Activated CD4-positive, alpha-beta T cell treated with anti-CD3 and anti-CD28 coated beads, Interleukin-2, amount 50 U/mL, for 16 hours (primary cell): ENCODE data around the gene PKNOX1.
"Not testable (repeated sequence)": the region's sequence is repeated elsewhere in the genome, so short reads cannot be mapped to it uniquely, and the experiment has no call there.

Experiments
- DNase-seq: peaks from one replicate; pipeline ENCODE4 v3.0.0-alpha.2; 2020

Gene PKNOX1

DNA sequence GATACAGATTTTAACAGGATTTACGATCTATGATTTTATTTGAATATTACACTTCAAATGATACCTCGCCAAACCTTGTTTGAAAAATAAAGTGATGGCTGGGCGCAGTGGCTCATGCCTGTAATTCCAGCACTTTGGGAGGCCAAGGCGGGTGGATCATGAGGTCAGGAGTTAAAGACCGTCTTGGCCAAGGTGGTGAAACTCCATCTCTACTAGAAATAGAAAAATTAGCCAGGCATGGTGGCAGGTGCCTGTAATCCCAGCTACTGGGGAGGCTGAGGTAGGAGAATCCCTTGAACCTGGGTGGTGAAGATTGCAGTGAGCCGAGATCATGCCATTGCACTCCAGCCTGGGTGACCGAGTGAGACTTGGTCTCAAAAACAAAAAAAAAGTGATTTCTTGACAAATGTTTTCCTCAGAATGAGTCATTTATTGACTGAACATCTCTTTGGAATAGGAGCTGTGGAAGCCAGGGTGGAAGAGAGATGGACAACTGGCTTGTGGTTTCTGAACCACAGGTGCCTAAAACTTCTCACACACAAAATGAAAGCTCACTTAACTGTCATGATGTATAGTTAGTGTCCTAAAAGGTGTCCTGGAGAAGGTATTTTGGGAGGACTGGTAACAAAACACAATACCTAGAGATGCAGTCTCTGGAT is 11.9 kb downstream of the PKNOX1 start:
- no peak for DNase-seq

DNA sequence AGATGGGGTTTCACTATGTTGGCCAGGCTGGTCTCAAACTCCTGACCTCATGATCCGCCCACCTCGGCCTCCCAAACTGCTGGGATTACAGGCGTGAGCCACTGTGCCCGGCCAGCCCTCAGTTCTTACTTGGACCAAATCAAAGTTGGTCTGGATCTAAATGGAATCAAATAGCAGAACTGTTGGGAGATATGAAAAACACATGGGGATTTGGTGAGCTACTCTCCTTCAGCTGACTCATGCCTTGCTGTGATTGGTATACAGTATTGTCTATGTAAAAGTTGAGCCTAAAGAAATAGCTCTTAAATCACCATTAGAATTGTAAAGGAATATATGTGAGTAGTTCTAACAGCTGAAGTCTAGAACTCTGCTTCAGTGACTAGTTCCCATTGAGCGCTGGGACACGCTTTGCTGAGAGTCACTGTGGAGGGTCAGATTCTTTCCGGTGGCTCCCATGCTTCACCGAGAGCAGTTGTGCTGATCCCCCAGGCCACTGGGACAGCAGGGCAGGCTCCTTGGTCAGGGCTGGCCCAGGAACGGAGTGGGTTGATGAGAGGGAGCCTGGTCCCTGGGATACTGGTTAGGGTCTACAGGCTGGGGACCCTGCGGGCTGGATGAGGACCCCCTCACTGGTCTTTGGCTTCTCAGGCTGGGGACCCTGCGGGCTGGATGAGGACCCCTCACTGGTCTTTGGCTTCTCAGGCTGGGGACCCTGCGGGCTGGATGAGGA is 14.0 kb downstream of the PKNOX1 start:
- DNase-seq: no peak

DNA sequence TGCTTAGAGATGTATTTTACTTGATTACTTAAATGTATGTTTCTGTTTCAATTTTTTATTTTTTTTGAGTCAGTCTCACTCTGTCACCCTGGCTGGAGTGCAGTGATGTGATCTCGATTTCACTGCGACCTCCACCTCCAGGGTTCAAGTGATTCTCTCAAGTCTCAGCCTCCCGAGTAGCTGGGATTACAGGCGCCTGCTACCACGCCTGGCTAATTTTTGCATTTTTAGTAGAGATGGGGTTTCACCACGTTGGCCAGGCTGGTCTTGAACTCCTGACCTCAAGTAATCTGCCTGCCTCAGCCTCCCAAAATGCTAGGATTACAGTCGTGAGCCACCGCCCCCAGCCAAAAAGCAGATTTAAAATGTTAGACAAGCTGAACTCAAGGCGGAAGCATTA is 15.0 kb downstream of the PKNOX1 start:
- not testable (repeated sequence) for DNase-seq

DNA sequence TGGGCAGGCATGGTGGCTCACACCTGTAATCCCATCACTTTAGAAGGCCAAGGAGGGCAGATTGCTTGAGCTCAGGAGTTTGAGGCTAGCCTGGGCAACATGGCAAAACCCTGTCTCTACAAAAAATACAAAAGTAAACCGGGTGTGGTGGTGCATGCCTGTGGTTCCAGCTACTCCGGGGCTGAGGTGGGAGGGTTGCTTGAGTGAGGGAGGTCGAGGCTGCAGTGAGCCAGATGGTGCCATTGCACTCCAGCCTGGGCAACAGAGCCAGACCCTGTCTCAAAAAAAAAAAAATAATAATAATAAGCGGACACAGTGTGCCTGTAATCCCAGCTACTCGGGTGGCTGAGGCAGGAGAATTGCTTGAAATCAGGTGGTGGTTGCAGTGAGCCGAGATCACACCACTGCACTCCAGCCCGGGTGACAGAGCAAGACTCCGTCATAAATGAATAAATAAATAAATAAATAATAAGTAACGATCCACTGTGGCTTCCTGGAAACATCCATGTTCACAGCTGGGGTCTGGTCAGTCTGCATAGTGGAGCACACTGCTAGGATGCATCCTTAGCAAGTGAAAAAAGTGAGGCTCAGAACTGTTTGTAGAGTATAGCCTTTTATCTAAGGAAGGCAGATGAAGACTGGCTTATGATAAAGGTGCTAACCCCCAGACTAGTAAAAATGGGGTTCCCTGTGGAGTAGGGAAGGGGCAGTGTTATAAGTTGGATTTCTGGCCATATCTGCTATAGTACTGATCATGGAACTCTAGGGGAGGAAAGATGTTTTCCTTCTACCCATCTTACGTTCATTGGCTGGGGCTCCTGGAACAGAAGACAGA is 15.7 kb downstream of the PKNOX1 start:
- DNase-seq: no peak

DNA sequence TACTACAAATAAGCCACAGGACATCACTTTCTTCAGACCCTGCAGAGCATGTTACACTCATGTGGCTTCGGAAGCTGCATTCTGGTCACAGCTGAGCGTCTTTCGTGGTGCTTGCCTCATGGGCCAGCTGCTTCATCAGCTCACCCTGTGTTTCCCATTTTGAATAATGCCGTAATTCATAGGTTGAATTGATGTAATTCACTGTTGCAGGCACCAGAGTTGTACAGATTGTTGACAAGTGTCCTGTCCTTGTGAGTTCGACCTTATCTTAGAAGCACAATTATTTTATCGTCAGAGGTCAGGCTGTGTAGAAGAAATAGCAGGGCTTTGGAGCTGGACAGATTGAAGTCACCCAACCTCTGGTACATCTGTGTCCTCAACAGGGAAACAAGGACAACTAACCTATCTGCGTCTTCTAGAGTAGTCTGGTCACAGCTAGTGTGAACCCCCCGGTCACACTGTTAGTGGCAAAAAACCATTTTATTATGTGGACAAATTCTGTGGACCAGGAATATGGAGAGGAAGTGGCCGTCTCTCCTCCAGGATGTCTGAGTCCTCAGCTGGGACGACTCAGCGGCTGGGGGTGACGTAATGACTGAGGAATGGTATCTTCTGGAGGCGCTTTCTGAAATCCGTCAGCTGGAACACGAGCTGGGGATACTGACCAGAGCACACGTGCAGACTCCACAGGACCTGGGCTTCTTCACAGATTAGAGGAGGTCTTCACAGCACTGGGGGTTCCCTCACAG is 17.8 kb downstream of the PKNOX1 start:
- DNase-seq: no peak

DNA sequence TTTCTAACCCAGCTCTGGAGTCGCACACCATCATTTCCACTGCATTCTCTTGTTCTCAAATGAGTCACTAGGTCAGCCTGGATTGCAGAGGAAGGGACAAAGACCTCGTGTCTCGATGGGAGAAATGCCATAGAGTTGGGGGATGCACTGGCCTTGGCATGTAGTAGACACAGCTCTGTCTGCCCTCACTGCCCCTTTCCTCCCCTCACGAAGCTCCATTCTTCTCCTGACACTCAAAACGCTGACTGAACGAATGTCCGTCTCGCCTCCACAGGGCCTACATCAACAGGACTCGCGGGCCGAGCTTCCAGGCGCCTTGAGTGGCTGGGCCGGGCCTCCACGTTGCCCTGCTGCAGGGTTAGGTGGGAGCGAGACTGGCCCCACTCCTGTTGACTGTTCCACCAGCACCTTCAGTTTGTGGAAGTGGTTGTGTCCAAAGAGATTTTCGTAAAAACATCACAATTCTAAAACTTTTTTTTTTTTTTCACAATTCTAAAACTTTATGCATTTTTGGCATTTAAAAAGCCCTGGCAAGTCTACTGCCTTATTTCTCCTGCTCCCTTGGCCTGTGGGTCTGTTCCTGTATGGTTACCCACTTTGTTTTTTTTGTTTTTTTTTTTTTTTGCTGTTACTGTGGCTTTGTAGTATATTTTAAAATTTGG is 18.8 kb downstream of the PKNOX1 start:
- DNase-seq: no peak

DNA sequence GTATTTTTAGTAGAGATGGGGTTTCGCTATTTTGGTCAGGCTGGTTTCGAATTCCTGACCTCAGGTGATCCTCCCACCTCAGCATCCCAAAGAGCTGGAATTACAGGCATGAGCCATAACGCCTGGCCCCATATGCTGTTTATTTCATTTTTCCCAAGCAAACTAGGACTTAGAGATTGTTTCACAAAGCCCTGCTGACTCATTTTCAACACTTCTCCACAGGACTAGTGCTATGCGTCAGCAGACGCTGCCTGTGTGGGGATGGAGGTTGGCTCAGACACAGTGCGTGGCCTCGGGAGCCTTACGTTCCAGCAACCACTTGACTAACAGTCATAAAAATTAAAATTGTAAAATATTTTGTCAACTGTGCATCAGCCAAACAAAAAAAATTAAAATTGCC is 22.7 kb downstream of the PKNOX1 start:
- DNase-seq: peak; percentile 58

DNA sequence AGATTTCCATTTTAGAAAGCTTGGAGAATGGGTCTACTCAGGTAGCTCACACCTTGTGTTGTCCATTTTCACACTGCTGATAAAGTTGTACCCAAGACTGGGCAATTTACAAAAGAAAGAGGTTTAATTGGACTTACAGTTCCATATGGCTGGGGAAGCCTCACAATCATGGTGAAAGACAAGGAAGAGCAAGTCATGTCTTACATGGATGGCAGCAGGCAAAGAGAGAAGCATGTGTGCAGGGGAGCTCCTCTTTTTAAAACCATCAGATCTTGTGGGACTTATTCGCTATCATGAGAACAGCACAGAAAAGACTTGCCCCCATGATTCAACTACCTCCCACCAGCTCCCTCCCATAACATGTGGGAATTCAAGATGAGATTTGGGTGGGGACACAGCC is 23.6 kb downstream of the PKNOX1 start:
- DNase-seq: not testable (repeated sequence)

DNA sequence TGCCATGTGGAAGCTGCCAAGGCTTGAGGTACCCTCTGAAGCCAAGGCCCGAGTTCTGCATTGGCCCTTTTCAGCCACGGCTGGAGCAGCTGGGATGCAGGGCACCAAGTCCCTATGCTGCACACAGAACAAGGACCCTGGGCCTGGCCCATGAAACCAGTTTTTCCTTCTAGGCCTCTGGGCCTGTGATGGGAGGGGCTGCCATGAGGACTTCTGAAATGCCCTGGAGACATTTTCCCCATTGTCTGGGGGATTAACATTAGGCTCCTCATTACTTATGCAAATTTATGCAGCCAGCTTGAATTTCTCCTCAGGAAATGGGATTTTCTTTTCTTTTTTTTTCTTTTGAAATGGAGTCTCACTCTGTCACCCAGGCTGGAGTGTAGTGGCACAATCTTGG is 24.8 kb downstream of the PKNOX1 start:
- not testable (repeated sequence) for DNase-seq

DNA sequence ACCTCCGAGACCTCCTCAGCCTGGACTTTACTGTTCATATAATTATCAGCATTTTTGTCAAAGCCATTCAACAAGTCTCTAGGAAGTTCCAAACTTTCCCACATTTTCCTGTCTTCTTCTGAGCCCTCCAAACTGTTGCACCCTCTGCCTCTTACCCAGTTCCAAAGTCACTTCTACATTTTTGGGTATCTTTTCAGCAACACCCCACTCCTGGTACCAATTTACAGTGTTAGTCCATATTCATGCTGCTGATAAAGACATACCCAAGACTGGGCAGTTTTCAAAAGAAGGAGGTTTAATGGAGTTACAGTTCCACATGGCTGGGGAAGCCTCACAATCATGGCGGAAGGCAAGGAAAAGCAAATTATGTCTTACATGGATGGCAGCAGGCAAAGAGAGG is 25.7 kb downstream of the PKNOX1 start:
- DNase-seq: not testable (repeated sequence)

DNA sequence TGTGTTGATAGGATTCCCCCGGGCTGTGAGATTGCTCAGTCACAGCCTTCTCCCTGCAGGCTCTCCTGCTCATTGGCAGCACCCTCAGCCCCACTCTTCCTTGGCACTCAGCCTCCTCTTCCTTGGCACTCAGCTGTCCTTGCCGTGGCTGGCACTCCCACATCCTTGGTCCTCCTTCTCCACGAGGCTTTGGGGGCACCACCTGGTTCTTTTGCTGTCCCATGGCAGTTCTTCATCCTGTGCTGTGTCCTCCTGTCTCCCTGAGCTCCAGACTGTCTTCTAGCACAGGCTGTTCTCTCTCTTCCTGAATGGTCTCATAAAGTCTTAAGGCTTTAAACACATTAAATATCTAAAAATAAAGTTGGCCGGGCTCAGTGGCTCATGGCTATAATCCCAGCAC is 27.0 kb downstream of the PKNOX1 start:
- no peak for DNase-seq

DNA sequence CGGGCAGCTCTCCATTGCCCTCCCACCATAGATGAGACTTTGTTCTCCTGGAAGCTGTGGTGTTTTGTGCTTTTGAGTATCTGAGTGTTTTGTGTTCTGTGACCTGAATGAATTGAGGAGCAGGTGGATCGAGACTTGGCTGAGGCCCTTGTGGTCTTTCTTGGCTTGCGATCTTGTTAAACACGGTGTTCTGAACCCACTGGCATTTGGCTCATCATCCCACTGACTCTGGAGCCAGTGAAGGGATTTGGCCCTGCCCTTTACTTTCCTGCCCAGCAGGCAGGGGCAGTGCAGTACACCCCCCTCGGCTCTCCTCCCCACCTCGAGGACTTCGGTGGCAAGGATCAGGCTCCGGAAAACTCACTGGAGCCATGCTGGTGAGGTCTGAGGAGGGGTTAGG is 30.6 kb downstream of the PKNOX1 start:
- DNase-seq: no peak

DNA sequence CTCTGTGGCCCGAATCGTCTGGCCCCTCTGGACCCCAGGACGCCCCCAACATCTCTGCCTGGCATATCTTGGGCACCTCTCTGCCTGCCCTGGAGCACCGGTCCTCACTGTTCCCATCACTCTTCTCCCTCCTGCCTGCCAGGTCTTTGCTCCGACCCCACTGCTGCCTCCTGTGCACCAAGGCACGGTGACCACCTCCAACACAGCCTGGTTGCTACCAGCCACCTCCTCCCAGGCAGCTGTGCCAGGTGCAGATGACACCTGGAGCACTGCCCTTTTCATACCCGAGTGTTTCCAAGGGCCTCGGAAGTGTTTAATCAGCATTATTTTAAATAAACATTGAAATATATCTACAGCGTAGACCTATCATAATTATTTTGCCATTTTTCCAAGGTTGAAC is 31.3 kb downstream of the PKNOX1 start:
- DNase-seq: no peak

DNA sequence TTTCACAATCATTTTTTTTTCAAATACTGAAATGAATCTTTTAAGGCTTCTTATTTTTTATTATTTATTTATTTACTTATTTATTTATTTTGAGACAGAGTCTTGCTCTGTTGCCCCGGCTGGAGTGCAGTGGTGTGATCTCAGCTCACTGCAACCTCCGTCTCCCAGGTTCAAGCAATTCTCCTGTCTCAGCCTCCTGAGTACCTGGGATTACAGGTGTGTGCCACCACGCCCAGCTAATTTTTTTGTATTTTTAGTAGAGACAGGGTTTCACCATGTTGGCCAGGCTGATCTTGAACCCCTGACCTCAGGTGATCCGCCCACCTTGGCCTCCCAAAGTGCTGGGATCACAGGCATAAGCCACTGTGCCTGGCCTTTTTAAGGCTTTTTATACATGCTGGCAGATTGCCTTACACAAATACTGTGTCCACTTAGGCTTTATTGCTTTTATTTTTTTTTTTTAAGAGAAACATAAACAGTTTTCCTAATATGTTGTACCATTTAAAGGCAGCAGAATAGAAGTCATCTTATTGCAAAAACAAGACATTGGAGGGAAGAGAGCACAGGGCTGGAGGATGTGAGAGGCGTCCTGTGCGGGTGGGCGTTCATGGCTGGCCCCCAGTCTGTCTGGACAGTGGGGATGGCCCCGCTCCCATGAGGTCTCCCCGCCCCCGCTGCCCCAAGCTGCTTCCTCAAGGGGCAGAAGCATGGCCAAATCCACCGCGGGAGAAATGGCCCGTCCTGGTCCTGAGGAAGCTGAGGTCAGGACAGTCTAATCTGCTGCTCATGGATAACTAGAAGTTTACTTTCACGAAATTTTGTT is 31.9 kb downstream of the PKNOX1 start:
- not testable (repeated sequence) for DNase-seq

DNA sequence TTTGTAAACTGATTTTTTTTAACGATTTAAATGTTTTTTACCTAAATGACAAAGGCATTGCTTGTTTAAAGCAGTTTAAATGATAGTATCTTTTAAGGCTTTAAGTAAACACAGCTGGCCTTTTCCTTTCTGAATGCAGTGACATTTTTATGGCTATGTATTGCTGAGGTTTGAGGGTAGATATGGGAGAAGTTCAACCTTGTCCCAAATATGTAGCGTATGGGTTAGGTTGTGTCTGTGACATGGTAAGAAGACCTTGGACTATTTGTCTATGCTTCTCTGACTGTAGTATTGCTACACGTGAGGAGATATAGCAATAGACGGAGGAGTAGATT is 32.5 kb downstream of the PKNOX1 start:
- no peak for DNase-seq

DNA sequence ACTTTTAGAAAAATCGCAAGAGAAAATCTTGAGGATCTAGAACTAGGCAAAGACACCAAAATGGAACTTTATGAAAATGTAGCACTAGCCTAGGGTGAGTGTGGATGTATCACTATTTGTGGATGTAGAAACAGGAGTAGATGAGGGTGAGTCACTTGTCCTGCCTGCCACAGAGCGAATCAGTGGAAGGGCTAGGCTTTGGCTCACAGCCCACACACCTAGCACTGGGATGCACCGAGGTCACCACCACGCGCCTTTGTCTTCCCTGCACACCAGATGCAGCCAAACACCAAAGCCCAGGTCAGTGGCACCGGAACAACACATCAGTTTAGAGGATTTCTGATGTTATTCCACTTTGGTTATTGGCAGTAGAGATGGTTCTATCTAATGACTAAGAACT is 38.2 kb downstream of the PKNOX1 start:
- no peak for DNase-seq

DNA sequence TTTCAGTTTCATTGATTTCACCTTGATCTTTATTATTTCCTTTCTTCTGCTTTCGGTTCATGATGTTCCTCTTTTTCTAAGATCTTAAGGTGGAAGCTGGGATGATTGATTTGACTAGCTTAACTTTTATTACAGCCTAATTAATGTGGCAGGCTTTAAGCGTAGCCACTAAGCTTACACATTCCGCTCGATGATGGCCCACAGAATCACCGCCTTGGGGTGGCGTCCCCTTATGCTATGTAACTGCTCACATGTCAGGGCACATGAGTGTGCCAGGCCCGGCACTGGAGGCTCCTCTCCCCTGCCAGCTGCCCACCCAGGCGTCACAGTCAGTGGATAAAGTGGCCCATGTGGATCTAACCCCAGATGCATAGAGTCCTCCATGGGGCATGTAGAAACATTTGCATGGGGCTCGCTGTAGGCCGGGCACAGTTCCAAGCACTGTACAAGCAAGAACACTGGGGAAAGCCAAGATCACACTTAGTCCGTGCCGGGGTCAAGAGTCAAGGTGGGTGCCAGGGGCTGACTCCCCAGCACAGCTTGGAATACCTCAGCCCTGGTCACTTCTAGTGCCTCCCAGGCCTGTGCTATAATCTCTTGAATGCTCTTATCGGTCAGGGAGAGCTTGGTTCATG is 41.7 kb downstream of the PKNOX1 start:
- DNase-seq: no peak

DNA sequence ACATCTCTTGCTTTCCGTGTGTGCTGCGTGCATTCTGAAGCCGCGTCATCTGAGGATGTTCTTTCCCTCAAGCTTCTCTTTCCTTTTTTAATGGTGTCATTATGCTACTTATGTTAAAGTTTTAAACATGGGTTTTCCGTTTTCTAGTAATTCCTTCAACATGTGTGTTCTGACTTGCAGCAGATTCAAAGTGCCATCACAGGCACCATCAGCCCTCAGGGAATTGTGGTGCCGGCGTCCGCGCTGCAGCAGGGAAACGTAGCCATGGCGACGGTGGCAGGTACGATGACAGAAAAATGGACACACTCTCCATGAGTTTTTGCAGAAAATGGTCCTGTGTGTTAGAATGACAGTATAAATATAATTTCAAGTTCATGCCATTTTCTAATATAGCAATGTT is 42.4 kb downstream of the PKNOX1 start:
- DNase-seq: no peak

DNA sequence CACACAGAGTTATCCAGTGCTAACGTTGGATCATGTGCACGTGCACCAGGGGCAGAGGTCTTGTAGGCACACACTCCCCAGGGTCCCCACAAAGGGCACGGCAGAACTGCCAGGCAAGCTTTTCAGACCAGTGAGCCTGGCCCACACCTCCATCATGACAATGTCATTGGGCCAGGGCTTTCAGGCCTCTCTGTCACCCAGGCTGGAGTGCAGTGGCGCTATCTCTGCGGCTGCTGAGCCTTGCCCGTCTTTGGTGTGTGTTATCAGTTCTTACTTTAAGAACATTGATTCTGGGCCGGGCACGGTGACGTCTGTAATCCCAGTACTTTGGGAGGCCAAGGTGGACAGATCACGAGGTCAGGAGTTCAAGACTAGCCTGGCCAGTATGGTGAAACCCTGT is 44.2 kb downstream of the PKNOX1 start:
- no peak for DNase-seq

DNA sequence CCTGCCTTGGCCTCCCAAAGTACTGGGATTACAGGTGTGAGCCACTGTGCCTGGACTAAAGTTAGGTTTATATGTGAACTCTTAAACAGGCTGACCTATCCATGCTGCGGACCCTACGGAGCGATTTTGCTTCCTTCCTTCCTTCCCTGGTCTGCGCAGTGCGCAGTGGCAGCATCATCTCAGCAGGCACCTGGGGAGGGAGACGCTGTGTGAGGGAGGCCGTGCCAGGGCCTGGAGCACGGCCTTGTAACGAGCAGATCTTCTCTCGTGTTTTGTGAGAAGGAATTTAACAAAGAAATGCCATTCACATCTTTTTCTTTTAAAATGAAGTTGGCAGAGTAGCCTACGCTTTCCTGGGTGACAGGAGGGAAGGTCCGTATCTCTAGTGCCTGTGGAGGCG is 45.8 kb downstream of the PKNOX1 start:
- DNase-seq: no peak

DNA sequence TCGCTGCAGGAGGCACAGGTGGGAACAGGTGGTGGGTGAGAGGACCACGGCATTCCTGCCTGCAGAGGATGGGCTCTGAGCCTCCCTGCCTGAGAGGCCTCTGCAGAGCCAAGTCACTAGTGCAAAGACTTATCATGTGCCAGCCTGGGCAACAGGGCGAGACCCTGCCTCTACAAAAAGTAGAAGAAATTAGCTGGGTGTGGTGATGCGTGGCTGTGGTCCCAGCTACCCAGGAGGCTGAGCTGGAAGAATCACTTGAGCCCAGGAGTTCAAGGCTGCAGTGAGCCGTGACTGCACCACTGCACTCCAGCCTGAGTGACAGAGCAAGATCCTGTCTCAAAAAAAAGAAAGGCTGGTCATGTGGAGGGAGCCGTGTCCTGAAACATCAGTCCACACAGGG is 46.4 kb downstream of the PKNOX1 start:
- no peak for DNase-seq
